ENCODE results near the gene MED27. TPM values are rescaled to one million over a fixed set of nuclear protein-coding genes. Genes with fewer than 3 reads are reported as not detected.
A peak's percentile ranks its signal among the peaks of the same experiment; 100 is the strongest.

Gene MED27
- total and polyA plus RNA-seq, 8 donors: 0.87 to 21.9 (median 12.7) TPM

DNA sequence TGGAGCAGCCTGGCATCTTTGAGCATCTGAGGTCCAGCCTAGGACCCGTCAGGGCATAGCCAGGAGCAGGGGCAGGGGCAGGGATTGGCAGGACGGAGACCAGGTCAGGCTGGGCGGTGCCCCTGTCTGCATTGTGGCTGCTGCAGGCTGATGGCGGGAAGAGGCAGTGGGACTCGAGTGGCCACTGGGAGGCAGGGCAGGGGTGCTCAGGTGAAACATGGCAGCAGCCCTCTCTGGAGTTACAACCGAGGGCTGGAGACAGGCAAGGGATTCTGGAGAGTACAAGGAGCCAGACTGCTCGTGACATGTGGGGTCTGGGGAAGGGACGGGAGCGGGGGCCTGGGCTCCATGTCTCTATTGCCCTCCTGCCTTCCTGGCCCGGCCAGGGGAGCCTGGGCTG is 242.4 kb downstream of the MED27 start:
- Histone ChIP-seq H3K36me3 (no peaks in the 10 kb centered on the region), H3K4me1 (peaks cover 0 to 10% (median 3%) of the 10 kb centered on the region in 4 donors), H3K27ac (no peak overlapping the region), H3K27me3 (peaks cover 0 to 55% (median 18%) of the 10 kb centered on the region in 3 donors), H3K4me3 (no peak overlapping the region), H3K9me3 (peaks cover 13 to 19% (median 16%) of the 10 kb centered on the region in 4 donors)
- WGBS, 5 donors: 42 to 58% (median 48%) methylated on average over 8 to 10 of the region's 10 CpGs
- intact Hi-C loops (cut with DNase I; ENCODE audit: low total_unique reads): no loop called here
- peak; percentile 40 to 55 for DNase-seq
- TF ChIP-seq POLR2A (IDR thresholded peaks at IDR 0.05) (no peak), EP300 (IDR thresholded peaks at IDR 0.05) (no peak)
- TF ChIP-seq, protein P1, sequence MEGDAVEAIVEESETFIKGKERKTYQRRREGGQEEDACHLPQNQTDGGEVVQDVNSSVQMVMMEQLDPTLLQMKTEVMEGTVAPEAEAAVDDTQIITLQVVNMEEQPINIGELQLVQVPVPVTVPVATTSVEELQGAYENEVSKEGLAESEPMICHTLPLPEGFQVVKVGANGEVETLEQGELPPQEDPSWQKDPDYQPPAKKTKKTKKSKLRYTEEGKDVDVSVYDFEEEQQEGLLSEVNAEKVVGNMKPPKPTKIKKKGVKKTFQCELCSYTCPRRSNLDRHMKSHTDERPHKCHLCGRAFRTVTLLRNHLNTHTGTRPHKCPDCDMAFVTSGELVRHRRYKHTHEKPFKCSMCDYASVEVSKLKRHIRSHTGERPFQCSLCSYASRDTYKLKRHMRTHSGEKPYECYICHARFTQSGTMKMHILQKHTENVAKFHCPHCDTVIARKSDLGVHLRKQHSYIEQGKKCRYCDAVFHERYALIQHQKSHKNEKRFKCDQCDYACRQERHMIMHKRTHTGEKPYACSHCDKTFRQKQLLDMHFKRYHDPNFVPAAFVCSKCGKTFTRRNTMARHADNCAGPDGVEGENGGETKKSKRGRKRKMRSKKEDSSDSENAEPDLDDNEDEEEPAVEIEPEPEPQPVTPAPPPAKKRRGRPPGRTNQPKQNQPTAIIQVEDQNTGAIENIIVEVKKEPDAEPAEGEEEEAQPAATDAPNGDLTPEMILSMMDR (IDR thresholded peaks at IDR 0.05): peak in 3 of 7 experiments; percentile 6 to 27 (median 25)

DNA sequence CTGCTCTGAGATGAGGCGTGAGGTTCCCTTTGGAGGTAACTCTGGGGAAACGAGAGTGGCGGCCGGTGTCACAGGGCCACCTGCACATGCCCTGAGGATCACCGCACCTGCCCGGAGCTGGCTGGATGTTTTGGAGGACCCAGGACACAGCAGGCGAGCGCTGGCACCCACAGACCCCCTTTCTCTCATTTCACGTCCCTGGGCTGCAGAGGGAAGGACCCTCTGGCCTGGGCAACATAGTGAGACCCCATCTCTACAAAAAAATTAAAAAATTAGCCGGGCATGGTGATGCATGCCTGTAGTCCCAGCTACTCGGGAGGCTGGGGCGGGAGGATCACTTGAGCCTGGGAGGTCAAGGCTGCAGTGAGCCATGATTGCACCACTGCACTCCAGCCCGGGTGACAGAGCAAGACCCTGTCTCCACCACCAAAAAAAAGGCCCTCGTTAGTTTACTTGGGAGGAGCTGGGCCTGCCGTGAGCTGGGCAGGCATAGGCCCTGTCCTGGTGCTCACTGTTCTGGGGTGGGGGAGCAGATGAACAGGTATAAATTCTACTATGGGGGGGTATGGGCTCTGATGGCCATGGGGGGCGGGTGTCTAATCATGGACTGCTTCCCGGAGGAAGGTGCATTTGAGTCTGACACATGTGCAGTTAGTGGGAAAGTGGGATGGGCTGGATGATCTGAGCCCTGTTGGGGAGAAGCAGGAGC is 242.9 kb downstream of the MED27 start:
- DNase-seq: no peak
- intact Hi-C loops (cut with DNase I; ENCODE audit: low total_unique reads): no loop called here
- no peak overlapping the region for H3K27ac ChIP-seq
- no peak overlapping the region for H3K4me3 ChIP-seq
- H3K4me1 ChIP-seq: peaks cover 0 to 10% (median 3%) of the 10 kb centered on the region in 4 donors
- WGBS, 5 donors: 86 to 92% (median 88%) methylated on average over 11 to 17 of the region's 17 CpGs
- H3K36me3 ChIP-seq: no peaks in the 10 kb centered on the region
- peaks cover 13 to 19% (median 16%) of the 10 kb centered on the region in 4 donors for H3K9me3 ChIP-seq
- TF ChIP-seq, protein P1 (IDR thresholded peaks at IDR 0.05): no peak
- H3K27me3 ChIP-seq: peaks cover 0 to 55% (median 18%) of the 10 kb centered on the region in 3 donors

DNA sequence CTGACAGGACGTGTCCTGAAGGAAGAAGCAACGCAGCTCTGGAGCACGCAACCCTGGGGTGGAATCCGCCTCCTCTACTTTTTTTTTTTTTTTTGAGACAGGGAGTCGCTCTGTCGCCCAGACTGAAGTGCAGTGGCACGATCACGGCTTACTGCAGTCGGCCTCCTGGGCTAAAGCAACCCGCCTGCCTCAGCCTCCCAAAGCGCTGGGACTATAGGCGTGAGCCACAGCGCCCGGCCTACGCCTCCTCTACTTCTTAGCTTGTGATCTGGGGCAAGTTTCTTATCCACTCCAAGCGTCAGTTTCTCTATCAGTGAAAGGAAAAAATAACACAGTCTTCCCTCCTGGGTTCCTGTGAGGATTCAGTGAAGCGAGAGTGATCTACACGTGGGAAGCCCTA is 243.6 kb downstream of the MED27 start:
- 82 to 91% (median 86%) methylated on average over 17 to 18 of the region's 18 CpGs for WGBS, 5 donors
- Histone ChIP-seq H3K27ac (no peak overlapping the region), H3K4me1 (peaks cover 0 to 10% (median 3%) of the 10 kb centered on the region in 4 donors), H3K4me3 (no peak overlapping the region), H3K36me3 (no peaks in the 10 kb centered on the region), H3K9me3 (peaks cover 13 to 19% (median 16%) of the 10 kb centered on the region in 4 donors), H3K27me3 (peaks cover 0 to 55% (median 18%) of the 10 kb centered on the region in 3 donors)
- intact Hi-C loops (cut with DNase I; ENCODE audit: low total_unique reads): no loop called here
- no peak for TF ChIP-seq POLR2AphosphoS5 (IDR thresholded peaks at IDR 0.05)
- no peak for TF ChIP-seq EP300 (IDR thresholded peaks at IDR 0.05)
- TF ChIP-seq, protein P1 (IDR thresholded peaks at IDR 0.05): no peak
- TF ChIP-seq POLR2A (IDR thresholded peaks at IDR 0.05): no peak
- no peak for DNase-seq

DNA sequence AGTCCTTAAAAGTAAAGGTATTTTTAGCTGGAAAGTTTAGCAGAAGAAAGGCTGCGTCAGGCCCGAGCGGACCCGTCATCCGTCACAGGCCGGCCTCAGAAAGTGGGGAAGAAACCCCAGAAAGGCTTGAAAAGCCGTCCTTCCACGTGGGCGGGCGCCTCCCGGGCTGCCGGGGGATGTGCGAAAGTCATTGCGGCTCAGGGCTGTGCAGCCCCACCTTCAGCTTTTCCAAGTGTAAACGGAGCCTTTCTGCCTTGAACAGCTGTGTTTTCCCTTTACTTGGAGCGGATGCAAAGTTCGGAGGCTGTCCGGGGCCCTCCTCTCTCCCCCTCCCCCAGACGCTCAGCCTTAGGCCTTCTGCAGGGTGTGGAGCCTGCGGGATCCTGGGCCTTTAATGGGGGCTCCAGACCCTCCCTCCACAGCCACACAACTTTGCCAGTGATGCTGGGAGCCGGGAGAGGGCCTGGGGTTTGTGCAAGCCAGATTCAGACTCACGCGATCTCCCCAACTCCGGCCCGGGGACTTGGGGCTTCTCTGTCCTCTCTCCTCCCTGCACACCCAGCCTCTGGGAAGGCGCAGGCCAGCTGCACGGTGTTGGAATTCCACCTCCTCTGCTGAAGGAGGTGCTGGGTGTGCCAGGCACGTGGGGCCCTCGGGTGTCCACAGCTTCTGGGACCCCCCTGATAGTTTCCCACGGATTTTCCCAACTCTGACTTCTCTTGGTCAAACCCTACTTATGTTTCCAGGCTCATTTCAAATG is 244.3 kb downstream of the MED27 start:
- peak in 1 of 2 donors; percentile 84 for DNase-seq
- peak overlapping the region in 1 of 5 donors; percentile 5 for H3K27ac ChIP-seq
- peaks cover 0 to 10% (median 3%) of the 10 kb centered on the region in 4 donors for H3K4me1 ChIP-seq
- peaks cover 0 to 54% (median 18%) of the 10 kb centered on the region in 3 donors for H3K27me3 ChIP-seq
- peaks cover 13 to 19% (median 16%) of the 10 kb centered on the region in 4 donors for H3K9me3 ChIP-seq
- no peak overlapping the region for H3K4me3 ChIP-seq
- 25 to 39% (median 35%) methylated on average over 26 to 30 of the region's 30 CpGs for WGBS, 5 donors
- H3K36me3 ChIP-seq: no peaks in the 10 kb centered on the region
- intact Hi-C loops (cut with DNase I; ENCODE audit: low total_unique reads): no loop called here
- no peak for TF ChIP-seq POLR2A (IDR thresholded peaks at IDR 0.05)
- TF ChIP-seq EP300 (IDR thresholded peaks at IDR 0.05): no peak
- no peak for TF ChIP-seq POLR2AphosphoS5 (IDR thresholded peaks at IDR 0.05)
- TF ChIP-seq, protein P1 (IDR thresholded peaks at IDR 0.05): no peak
